DND-41 (cell line): ENCODE data around the gene RBM10.

Experiments used
- EZH2 ChIP-seq: IDR thresholded peaks from 3 replicates; pipeline ENCODE4 v1.6.1; 2012; ENCODE audit warnings: borderline replicate concordance, low read depth, mild to moderate bottlenecking, moderate library complexity, low read length, inconsistent platforms; ENCODE audit not compliant: severe bottlenecking
- TF ChIP-seq, protein P1 (sequence below): IDR thresholded peaks from 2 replicates; pipeline ENCODE4 v1.5.1; 2012; ENCODE audit warnings: borderline replicate concordance, low read length, moderate library complexity, mild to moderate bottlenecking; ENCODE audit not compliant: poor library complexity, severe bottlenecking; ENCODE audit errors: extremely low read depth

DNA sequence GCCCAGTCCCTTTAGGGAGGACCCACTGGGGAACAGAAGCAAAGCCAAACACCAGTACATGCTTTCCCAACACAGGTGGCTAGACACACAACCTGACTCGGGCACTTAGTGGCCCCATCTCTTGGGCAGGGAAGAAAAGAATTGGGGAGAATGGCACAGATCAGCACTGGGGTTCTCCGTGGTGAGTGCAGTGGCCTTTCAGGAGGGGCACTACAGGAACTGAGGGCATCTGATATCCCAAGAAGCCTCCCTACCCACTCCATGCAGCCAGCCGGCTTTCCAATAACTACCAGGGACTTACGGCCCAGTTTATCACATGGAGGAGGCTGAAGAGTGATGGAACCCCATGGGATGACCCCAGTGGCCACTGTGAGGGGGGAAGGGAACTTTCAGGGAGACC, 43.8 kb upstream of the RBM10 start:
- TF ChIP-seq, protein P1, sequence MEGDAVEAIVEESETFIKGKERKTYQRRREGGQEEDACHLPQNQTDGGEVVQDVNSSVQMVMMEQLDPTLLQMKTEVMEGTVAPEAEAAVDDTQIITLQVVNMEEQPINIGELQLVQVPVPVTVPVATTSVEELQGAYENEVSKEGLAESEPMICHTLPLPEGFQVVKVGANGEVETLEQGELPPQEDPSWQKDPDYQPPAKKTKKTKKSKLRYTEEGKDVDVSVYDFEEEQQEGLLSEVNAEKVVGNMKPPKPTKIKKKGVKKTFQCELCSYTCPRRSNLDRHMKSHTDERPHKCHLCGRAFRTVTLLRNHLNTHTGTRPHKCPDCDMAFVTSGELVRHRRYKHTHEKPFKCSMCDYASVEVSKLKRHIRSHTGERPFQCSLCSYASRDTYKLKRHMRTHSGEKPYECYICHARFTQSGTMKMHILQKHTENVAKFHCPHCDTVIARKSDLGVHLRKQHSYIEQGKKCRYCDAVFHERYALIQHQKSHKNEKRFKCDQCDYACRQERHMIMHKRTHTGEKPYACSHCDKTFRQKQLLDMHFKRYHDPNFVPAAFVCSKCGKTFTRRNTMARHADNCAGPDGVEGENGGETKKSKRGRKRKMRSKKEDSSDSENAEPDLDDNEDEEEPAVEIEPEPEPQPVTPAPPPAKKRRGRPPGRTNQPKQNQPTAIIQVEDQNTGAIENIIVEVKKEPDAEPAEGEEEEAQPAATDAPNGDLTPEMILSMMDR: no peak
- no peak for TF ChIP-seq EZH2
